DOHH2 (cell line): ENCODE results near the gene DISC1.

ENCODE experiments used
- H3F3A ChIP-seq: fragments of 200-600 bp; sonication (generic), shearing (Covaris generic); 2 replicates; pipeline ENCODE4 v1.6.0; 2016; ENCODE audit warnings: antibody characterized with exemption, mild to moderate bottlenecking; ENCODE audit not compliant: control insufficient read depth, insufficient read depth
- H3K27ac ChIP-seq: fragments of 200-600 bp; sonication (generic); 2 replicates; pipeline ENCODE4 v1.5.1; 2014; ENCODE audit warnings: low read depth, mild to moderate bottlenecking, low read length, moderate library complexity
- H3K27me3 ChIP-seq: fragments of 200-600 bp; sonication (generic); 2 replicates; pipeline ENCODE4 v1.6.1; 2014; ENCODE audit warnings: mild to moderate bottlenecking, low read length, mixed read lengths; ENCODE audit not compliant: control insufficient read depth
- H3K36me3 ChIP-seq: fragments of 200-600 bp; sonication (generic); 2 replicates; pipeline ENCODE4 v1.6.1; 2014; ENCODE audit warnings: mild to moderate bottlenecking, low read length, moderate library complexity, mixed read lengths; ENCODE audit not compliant: control insufficient read depth
- H3K4me1 ChIP-seq: fragments of 200-600 bp; sonication (generic); 2 replicates; pipeline ENCODE4 v1.6.1; 2014; ENCODE audit warnings: mild to moderate bottlenecking, low read length, mixed read lengths; ENCODE audit not compliant: control insufficient read depth
- H3K4me2 ChIP-seq: fragments of 200-600 bp; sonication (generic); 2 replicates; pipeline ENCODE4 v1.6.0; 2014; ENCODE audit warnings: mild to moderate bottlenecking, low read length, moderate library complexity
- H3K4me3 ChIP-seq: fragments of 200-600 bp; sonication (generic); 2 replicates; pipeline ENCODE4 v1.5.1; 2014; ENCODE audit warnings: mild to moderate bottlenecking, low read length, mixed read lengths
- H3K79me2 ChIP-seq: fragments of 200-600 bp; sonication (generic); 2 replicates; pipeline ENCODE4 v1.6.1; 2014; ENCODE audit warnings: mild to moderate bottlenecking, low read length, mixed read lengths; ENCODE audit not compliant: control insufficient read depth
- H3K9me2 ChIP-seq: fragments of 200-600 bp; sonication (generic); replicated peaks from 2 replicates; pipeline ENCODE4 v1.6.1; 2014; ENCODE audit warnings: mild to moderate bottlenecking, low read length, mixed read lengths; ENCODE audit not compliant: control insufficient read depth
- H3K9me3 ChIP-seq: fragments of 200-600 bp; sonication (generic); 2 replicates; pipeline ENCODE4 v1.6.1; 2014; ENCODE audit warnings: antibody characterized with exemption, low read length, mixed read lengths; ENCODE audit not compliant: control insufficient read depth, insufficient read depth
- H4K20me1 ChIP-seq: fragments of 200-600 bp; sonication (generic); 2 replicates; pipeline ENCODE4 v1.6.0; 2014; ENCODE audit warnings: low read depth, mild to moderate bottlenecking, antibody characterized with exemption, low read length, moderate library complexity; ENCODE audit not compliant: control insufficient read depth, insufficient read depth
- EZH2phosphoT487 ChIP-seq: fragments of 200-600 bp; sonication (generic); IDR thresholded peaks from 2 replicates; pipeline ENCODE4 v1.6.1; 2017; ENCODE audit warnings: borderline replicate concordance, mild to moderate bottlenecking, antibody characterized with exemption, low read length, moderate library complexity, mixed read lengths
- TF ChIP-seq, protein P1 (sequence below): fragments of 200-600 bp; sonication (generic); IDR thresholded peaks from one replicate; pipeline ENCODE4 v1.5.1; 2014; ENCODE audit warnings: antibody characterized with exemption, mild to moderate bottlenecking, low read depth, low read length; ENCODE audit not compliant: poor library complexity, severe bottlenecking

Gene DISC1

GRCh38 chr1:231770506-231771175 is 144.1 kb downstream of the DISC1 start:
- H3K4me3 ChIP-seq: no peak overlapping the region
- H3K79me2 ChIP-seq: no peaks in the 10 kb centered on the region
- TF ChIP-seq EZH2phosphoT487: no peak
- TF ChIP-seq, protein P1, sequence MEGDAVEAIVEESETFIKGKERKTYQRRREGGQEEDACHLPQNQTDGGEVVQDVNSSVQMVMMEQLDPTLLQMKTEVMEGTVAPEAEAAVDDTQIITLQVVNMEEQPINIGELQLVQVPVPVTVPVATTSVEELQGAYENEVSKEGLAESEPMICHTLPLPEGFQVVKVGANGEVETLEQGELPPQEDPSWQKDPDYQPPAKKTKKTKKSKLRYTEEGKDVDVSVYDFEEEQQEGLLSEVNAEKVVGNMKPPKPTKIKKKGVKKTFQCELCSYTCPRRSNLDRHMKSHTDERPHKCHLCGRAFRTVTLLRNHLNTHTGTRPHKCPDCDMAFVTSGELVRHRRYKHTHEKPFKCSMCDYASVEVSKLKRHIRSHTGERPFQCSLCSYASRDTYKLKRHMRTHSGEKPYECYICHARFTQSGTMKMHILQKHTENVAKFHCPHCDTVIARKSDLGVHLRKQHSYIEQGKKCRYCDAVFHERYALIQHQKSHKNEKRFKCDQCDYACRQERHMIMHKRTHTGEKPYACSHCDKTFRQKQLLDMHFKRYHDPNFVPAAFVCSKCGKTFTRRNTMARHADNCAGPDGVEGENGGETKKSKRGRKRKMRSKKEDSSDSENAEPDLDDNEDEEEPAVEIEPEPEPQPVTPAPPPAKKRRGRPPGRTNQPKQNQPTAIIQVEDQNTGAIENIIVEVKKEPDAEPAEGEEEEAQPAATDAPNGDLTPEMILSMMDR: no peak
- H3K27ac ChIP-seq: no peak overlapping the region
- no peaks in the 10 kb centered on the region for H3K4me1 ChIP-seq
- no peaks in the 10 kb centered on the region for H3F3A ChIP-seq
- H3K36me3 ChIP-seq: no peaks in the 10 kb centered on the region
- H4K20me1 ChIP-seq: no peaks in the 10 kb centered on the region
- no peaks in the 10 kb centered on the region for H3K9me2 ChIP-seq
- H3K27me3 ChIP-seq: no peaks in the 10 kb centered on the region; the same call in 1 of the 2 replicates
- no peaks in the 10 kb centered on the region for H3K9me3 ChIP-seq
- H3K4me2 ChIP-seq: no peak overlapping the region

GRCh38 chr1:231774719-231775335 is 148.2 kb downstream of the DISC1 start:
- H3K36me3 ChIP-seq: no peaks in the 10 kb centered on the region
- no peaks in the 10 kb centered on the region for H3F3A ChIP-seq
- TF ChIP-seq EZH2phosphoT487: no peak
- TF ChIP-seq, protein P1: no peak
- no peaks in the 10 kb centered on the region for H3K79me2 ChIP-seq
- no peaks in the 10 kb centered on the region for H3K9me2 ChIP-seq
- H3K4me1 ChIP-seq: no peaks in the 10 kb centered on the region
- no peak overlapping the region for H3K4me2 ChIP-seq
- H3K9me3 ChIP-seq: no peaks in the 10 kb centered on the region
- H3K27ac ChIP-seq: no peak overlapping the region
- H3K4me3 ChIP-seq: no peak overlapping the region
- no peaks in the 10 kb centered on the region for H3K27me3 ChIP-seq
- no peaks in the 10 kb centered on the region for H4K20me1 ChIP-seq

DNA sequence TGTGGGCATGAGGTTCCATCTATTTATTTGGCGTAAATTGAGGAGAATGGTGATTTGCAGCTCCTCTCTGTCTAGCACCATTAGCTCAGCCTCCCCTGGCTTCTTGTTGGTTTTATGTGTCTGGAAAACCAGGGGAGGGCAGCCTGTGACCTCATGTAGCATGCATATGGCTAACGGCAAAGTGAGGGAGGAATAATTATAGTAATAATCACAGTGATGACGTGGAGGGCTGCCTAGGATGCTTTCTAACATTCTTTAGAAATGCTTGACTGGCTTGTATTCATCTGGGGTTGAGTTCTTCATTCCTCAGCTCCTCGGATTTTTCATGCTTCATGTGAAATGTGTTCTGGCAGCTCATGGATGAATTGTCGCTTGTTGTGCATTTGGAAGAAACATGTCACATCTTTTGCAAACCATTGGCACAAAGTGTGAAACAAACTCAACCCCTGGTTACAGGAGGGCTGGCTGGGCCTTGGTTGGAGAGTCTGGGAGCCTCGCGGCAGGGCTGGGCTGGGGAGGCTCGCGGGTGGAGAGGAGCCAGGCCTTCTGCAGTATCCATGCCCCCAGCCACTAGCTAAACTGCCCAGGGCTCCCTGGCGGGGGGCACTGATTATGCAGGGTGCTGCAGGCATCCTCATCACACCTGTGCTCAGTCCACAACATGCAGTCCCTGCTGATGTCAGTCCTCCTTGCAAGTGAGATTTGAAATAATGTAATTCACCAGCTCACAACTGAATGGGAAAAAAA is 149.6 kb downstream of the DISC1 start:
- H4K20me1 ChIP-seq: no peaks in the 10 kb centered on the region
- no peaks in the 10 kb centered on the region for H3K4me1 ChIP-seq
- H3K27ac ChIP-seq: no peak overlapping the region
- no peaks in the 10 kb centered on the region for H3K79me2 ChIP-seq
- TF ChIP-seq, protein P1: no peak
- TF ChIP-seq EZH2phosphoT487: no peak
- H3K9me3 ChIP-seq: no peaks in the 10 kb centered on the region
- H3K36me3 ChIP-seq: no peaks in the 10 kb centered on the region
- H3K4me3 ChIP-seq: no peak overlapping the region
- H3K9me2 ChIP-seq: no peaks in the 10 kb centered on the region
- no peaks in the 10 kb centered on the region for H3K27me3 ChIP-seq
- H3K4me2 ChIP-seq: no peak overlapping the region
- H3F3A ChIP-seq: no peaks in the 10 kb centered on the region
